ENCODE measurements around the gene CTNND1. TPM values are rescaled to one million over a fixed set of nuclear protein-coding genes. Genes with fewer than 3 reads are reported as not detected.

CTNND1 gene
- total RNA-seq, 1 donor = 140 TPM

DNA sequence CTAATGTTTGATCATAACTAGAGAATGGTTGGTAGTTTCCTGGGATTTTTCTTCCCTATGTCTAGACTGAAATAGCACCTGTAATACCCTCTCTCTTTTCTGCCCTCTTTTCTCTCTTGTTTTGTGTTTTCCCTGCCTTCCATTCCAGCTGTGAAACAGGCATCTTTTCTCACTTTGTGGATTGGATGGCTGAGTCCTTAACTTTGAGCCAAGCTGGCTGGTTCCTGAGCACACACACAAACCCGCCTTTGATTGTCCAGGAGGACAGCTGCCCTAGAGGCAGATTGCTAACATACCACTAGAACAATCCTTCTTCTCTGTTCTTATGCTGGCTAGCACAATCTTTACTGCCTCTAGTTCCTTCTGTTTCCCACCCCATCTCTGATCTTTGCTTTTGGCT is 17.7 kb downstream of the CTNND1 start:
- no peaks in the 10 kb centered on the region for H3K27me3 ChIP-seq (ENCODE audit: insufficient read depth, low read length)
- H3K36me3 ChIP-seq (ENCODE audit: insufficient read depth, low read length) = no peaks in the 10 kb centered on the region
- peaks cover 42% of the 10 kb centered on the region for H4K20me1 ChIP-seq (ENCODE audit: insufficient read depth, low read length)
- DNase-seq (ENCODE audit: insufficient read length, low spot score, missing footprints) = no peak
- H3K9me3 ChIP-seq (ENCODE audit: low read depth, low read length) = no peaks in the 10 kb centered on the region
- no peak overlapping the region for H3K4me3 ChIP-seq (ENCODE audit: insufficient read depth, low read length)
- peaks cover 94% of the 10 kb centered on the region for H3K79me2 ChIP-seq (ENCODE audit: insufficient read depth, low read length)
- H3K4me2 ChIP-seq (ENCODE audit: insufficient read depth, low read length) = peak overlapping the region; percentile 77
- H3K4me1 ChIP-seq (ENCODE audit: insufficient read depth, low read length) = peaks cover 47% of the 10 kb centered on the region
- H2AFZ ChIP-seq (ENCODE audit: low read length) = no peak overlapping the region
- peak overlapping the region; percentile 96 for H3K27ac ChIP-seq (ENCODE audit: low read depth, low read length)
- TF ChIP-seq, protein P1, sequence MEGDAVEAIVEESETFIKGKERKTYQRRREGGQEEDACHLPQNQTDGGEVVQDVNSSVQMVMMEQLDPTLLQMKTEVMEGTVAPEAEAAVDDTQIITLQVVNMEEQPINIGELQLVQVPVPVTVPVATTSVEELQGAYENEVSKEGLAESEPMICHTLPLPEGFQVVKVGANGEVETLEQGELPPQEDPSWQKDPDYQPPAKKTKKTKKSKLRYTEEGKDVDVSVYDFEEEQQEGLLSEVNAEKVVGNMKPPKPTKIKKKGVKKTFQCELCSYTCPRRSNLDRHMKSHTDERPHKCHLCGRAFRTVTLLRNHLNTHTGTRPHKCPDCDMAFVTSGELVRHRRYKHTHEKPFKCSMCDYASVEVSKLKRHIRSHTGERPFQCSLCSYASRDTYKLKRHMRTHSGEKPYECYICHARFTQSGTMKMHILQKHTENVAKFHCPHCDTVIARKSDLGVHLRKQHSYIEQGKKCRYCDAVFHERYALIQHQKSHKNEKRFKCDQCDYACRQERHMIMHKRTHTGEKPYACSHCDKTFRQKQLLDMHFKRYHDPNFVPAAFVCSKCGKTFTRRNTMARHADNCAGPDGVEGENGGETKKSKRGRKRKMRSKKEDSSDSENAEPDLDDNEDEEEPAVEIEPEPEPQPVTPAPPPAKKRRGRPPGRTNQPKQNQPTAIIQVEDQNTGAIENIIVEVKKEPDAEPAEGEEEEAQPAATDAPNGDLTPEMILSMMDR (IDR thresholded peaks at IDR 0.05; ENCODE audit: extremely low read depth, low read depth, low read length) = no peak

DNA sequence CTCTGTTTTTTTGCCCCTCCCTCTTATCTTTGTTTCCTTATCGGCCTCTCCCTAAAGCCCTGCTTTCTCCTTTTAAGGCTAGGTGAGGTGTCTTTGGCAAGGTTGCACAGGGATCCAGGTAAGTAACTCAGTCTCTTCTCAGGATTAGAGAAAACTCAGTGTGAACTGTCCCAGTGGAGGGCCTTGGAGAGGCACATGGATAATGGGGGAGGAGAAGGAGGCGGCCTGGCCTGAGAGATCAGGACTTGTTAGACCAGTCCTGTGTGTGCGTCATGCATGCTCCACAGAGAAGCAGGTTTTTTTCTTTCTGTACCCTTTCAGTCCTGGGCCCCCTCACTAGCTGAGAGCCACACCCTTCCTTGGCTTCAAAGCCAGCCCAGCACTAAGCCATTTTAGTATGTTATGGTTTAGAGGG is 19.9 kb downstream of the CTNND1 start:
- peaks cover 94% of the 10 kb centered on the region for H3K79me2 ChIP-seq (ENCODE audit: insufficient read depth, low read length)
- no peak overlapping the region for H3K4me3 ChIP-seq (ENCODE audit: insufficient read depth, low read length)
- H3K4me2 ChIP-seq (ENCODE audit: insufficient read depth, low read length) = no peak overlapping the region
- DNase-seq (ENCODE audit: insufficient read length, low spot score, missing footprints) = no peak
- H3K27me3 ChIP-seq (ENCODE audit: insufficient read depth, low read length) = no peaks in the 10 kb centered on the region
- no peaks in the 10 kb centered on the region for H3K9me3 ChIP-seq (ENCODE audit: low read depth, low read length)
- no peak overlapping the region for H2AFZ ChIP-seq (ENCODE audit: low read length)
- peaks cover 35% of the 10 kb centered on the region for H3K4me1 ChIP-seq (ENCODE audit: insufficient read depth, low read length)
- H3K27ac ChIP-seq (ENCODE audit: low read depth, low read length) = peak overlapping the region; percentile 34
- H4K20me1 ChIP-seq (ENCODE audit: insufficient read depth, low read length) = peaks cover 42% of the 10 kb centered on the region
- H3K36me3 ChIP-seq (ENCODE audit: insufficient read depth, low read length) = no peaks in the 10 kb centered on the region
- TF ChIP-seq, protein P1 (IDR thresholded peaks at IDR 0.05; ENCODE audit: extremely low read depth, low read depth, low read length) = no peak

DNA sequence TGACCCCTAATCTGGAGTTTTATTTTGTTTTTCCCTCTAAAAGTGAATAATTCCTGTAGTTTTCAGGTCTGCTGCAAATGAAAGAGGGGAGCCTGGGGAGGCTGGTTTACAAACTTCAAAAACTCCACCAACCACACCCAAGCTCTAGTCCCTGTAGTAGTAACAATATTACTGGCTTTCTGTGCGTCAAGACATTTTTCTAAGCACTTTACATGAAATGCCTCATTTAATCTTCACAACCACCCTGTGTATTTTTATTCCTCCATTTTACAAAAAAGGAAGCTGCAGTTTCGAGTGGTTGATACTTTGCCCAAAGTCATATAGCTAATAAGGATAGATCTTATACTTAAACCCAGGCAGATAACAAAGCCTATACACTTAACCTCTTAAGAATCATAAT is 23.5 kb downstream of the CTNND1 start:
- Histone ChIP-seq H3K27ac (ENCODE audit: low read depth, low read length) (no peak overlapping the region), H3K79me2 (ENCODE audit: insufficient read depth, low read length) (peaks cover 98% of the 10 kb centered on the region), H3K4me2 (ENCODE audit: insufficient read depth, low read length) (no peak overlapping the region), H3K4me3 (ENCODE audit: insufficient read depth, low read length) (no peak overlapping the region), H3K27me3 (ENCODE audit: insufficient read depth, low read length) (no peaks in the 10 kb centered on the region), H2AFZ (ENCODE audit: low read length) (no peak overlapping the region), H4K20me1 (ENCODE audit: insufficient read depth, low read length) (peaks cover 43% of the 10 kb centered on the region), H3K36me3 (ENCODE audit: insufficient read depth, low read length) (no peaks in the 10 kb centered on the region), H3K4me1 (ENCODE audit: insufficient read depth, low read length) (peaks cover 8% of the 10 kb centered on the region), H3K9me3 (ENCODE audit: low read depth, low read length) (no peaks in the 10 kb centered on the region)
- DNase-seq (ENCODE audit: insufficient read length, low spot score, missing footprints) = no peak
- TF ChIP-seq, protein P1 (IDR thresholded peaks at IDR 0.05; ENCODE audit: extremely low read depth, low read depth, low read length) = no peak

DNA sequence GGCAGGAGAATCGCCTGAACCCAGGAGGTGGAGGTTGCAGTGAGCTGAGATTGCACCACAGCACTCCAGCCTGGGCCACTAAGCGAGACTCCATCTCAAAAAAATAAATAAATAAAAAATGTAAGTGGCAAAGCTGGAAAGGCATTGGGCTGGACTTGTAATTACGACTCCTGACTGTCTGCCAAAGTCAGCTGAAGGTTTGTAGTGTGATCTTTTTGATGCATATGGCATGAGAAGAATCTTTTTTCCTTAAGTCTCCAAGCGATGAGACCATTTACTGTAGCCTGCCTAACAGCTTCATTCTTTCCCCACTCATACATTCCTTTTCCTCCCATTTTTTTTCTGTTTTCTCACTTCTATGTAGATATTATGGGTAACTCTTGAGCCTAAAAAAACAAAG is 24.8 kb downstream of the CTNND1 start:
- no peak overlapping the region for H2AFZ ChIP-seq (ENCODE audit: low read length)
- no peak overlapping the region for H3K4me3 ChIP-seq (ENCODE audit: insufficient read depth, low read length)
- H3K4me2 ChIP-seq (ENCODE audit: insufficient read depth, low read length) = peak overlapping the region; percentile 36
- peak; percentile 48 for DNase-seq (ENCODE audit: insufficient read length, low spot score, missing footprints)
- peak overlapping the region; percentile 57 for H3K27ac ChIP-seq (ENCODE audit: low read depth, low read length)
- no peaks in the 10 kb centered on the region for H3K27me3 ChIP-seq (ENCODE audit: insufficient read depth, low read length)
- peaks cover 4% of the 10 kb centered on the region for H3K36me3 ChIP-seq (ENCODE audit: insufficient read depth, low read length)
- no peaks in the 10 kb centered on the region for H3K9me3 ChIP-seq (ENCODE audit: low read depth, low read length)
- H4K20me1 ChIP-seq (ENCODE audit: insufficient read depth, low read length) = peaks cover 45% of the 10 kb centered on the region
- TF ChIP-seq, protein P1 (IDR thresholded peaks at IDR 0.05; ENCODE audit: extremely low read depth, low read depth, low read length) = no peak
- H3K4me1 ChIP-seq (ENCODE audit: insufficient read depth, low read length) = peaks cover 8% of the 10 kb centered on the region
- H3K79me2 ChIP-seq (ENCODE audit: insufficient read depth, low read length) = peaks cover 98% of the 10 kb centered on the region

All from osteoblast (primary cell).